Peyer's patch (tissue), 4 donors: Measurements from ENCODE around the gene RXRB. TPM values are rescaled to one million over a fixed set of nuclear protein-coding genes. Genes with fewer than 3 reads are reported as not detected.
"Not testable (repeated sequence)": the region's sequence is repeated elsewhere in the genome, so short reads cannot be mapped to it uniquely, and the experiment has no call there.

Source experiments
- DNase-seq, 3 donors: peaks; one replicate each; pipeline ENCODE4 v3.0.0-alpha.2; 2017 to 2019
- H3K27ac ChIP-seq, 4 donors: fragments of 200-600 bp; sonication (generic); one replicate each; pipeline ENCODE4 v1.5.1; 2016 to 2019
- H3K27me3 ChIP-seq, 2 donors: fragments of 200-600 bp; sonication (generic); one replicate each; pipeline ENCODE4 v1.5.1; 2019
- H3K36me3 ChIP-seq, 3 donors: fragments of 200-600 bp; sonication (generic); one replicate each; pipeline ENCODE4 v1.5.1; 2016 to 2019
- H3K4me1 ChIP-seq, 4 donors: fragments of 200-600 bp; sonication (generic); one replicate each; pipeline ENCODE4 v1.5.1; 2016 to 2019
- H3K4me3 ChIP-seq, 4 donors: fragments of 200-600 bp; sonication (generic); 1 replicate in 3 of 4; 2 replicates in 1 of 4; pipeline ENCODE4 v1.5.1; 2016 to 2019; ENCODE audit warnings: mild to moderate bottlenecking in 1 of 4
- H3K9me3 ChIP-seq, 4 donors: fragments of 200-600 bp; sonication (generic); one replicate each; pipeline ENCODE4 v1.5.1; 2016 to 2019; ENCODE audit warnings: mild to moderate bottlenecking in 1 of 4
- POLR2A ChIP-seq, 2 donors: fragments of 450-650 bp; IDR thresholded peaks; one replicate each; pipeline ENCODE4 v1.5.1; 2017; ENCODE audit warnings: antibody characterized with exemption in 2 of 2, mild to moderate bottlenecking in 2 of 2, moderate library complexity in 2 of 2
- total RNA-seq, 4 donors: library from RNA; depleted of rRNA; stranded (reverse); fragments of >200 nt; gene quantifications; one replicate each; pipeline ENCODE4 v1.1.0, GENCODE V29; 2016
- TF ChIP-seq, protein P1 (sequence below), 6 experiments: fragments of 450-650 bp in 4 of 6; fragments of 200-600 bp in 2 of 6; sonication (generic) in 1 of 6; IDR thresholded peaks; one replicate each; pipeline ENCODE4 v1.5.1; 2017 to 2019; ENCODE audit warnings: antibody characterized with exemption in 6 of 6, mild to moderate bottlenecking in 3 of 6, moderate library complexity in 1 of 6

Gene RXRB
- total RNA-seq, 4 donors from 2014 or later: 23.1 to 56.7 (median 36.6) TPM

DNA sequence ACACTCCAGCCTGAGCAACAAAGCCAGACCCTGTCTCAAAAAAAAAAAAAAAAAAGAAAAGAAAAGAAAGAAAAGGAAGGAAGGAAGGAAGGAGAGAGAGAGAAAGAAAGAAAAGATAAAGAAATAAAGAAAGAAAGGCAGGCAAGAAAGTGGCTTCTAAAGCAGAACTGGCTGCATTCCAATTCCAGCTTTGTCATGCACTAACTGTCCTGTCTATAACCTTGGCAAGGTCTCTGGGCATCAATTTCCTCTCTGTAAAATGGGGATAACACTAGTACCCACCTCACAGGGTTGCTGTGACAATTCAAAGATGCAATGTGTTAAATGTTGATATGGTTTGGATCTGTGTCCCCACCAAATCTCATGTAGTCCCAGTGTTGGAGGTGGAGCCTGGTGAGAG, 35.9 kb upstream of the RXRB start:
- Histone ChIP-seq H3K36me3 (no peaks in the 10 kb centered on the region), H3K27ac (no peak overlapping the region), H3K9me3 (no peaks in the 10 kb centered on the region), H3K27me3 (no peaks in the 10 kb centered on the region), H3K4me1 (no peaks in the 10 kb centered on the region), H3K4me3 (no peak overlapping the region)
- peak in 1 of 3 donors; percentile 5 for DNase-seq
- no peak for TF ChIP-seq POLR2A (IDR thresholded peaks at IDR 0.05)
- TF ChIP-seq, protein P1, sequence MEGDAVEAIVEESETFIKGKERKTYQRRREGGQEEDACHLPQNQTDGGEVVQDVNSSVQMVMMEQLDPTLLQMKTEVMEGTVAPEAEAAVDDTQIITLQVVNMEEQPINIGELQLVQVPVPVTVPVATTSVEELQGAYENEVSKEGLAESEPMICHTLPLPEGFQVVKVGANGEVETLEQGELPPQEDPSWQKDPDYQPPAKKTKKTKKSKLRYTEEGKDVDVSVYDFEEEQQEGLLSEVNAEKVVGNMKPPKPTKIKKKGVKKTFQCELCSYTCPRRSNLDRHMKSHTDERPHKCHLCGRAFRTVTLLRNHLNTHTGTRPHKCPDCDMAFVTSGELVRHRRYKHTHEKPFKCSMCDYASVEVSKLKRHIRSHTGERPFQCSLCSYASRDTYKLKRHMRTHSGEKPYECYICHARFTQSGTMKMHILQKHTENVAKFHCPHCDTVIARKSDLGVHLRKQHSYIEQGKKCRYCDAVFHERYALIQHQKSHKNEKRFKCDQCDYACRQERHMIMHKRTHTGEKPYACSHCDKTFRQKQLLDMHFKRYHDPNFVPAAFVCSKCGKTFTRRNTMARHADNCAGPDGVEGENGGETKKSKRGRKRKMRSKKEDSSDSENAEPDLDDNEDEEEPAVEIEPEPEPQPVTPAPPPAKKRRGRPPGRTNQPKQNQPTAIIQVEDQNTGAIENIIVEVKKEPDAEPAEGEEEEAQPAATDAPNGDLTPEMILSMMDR (IDR thresholded peaks at IDR 0.05): no peak

DNA sequence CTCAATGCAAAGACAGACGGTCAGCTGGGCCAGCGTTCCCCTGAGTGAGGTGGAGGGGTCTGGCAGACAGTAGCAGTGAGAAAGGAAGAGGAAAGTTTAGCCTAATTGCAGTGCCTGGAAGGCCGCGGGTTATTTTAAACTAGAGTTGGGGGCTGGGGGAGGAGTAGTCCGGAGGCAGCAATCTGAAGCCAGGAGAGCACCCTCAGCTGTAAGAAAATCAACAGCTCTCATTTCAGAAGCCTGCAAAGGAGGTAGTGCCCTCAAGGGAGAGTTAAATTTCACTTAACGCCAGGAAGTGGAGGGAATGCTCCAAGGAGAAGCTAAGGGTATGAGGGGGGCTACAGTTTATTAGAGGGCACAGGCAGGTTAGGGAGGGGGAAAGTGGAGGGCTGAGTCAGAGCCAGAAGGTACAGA, 34.8 kb upstream of the RXRB start:
- H3K36me3 ChIP-seq: no peaks in the 10 kb centered on the region
- TF ChIP-seq, protein P1 (IDR thresholded peaks at IDR 0.05): no peak
- no peak for TF ChIP-seq POLR2A (IDR thresholded peaks at IDR 0.05)
- H3K9me3 ChIP-seq: no peaks in the 10 kb centered on the region
- no peaks in the 10 kb centered on the region for H3K4me1 ChIP-seq
- no peaks in the 10 kb centered on the region for H3K27me3 ChIP-seq
- H3K4me3 ChIP-seq: no peak overlapping the region
- H3K27ac ChIP-seq: no peak overlapping the region
- DNase-seq: peak in 1 of 3 donors; percentile 24

DNA sequence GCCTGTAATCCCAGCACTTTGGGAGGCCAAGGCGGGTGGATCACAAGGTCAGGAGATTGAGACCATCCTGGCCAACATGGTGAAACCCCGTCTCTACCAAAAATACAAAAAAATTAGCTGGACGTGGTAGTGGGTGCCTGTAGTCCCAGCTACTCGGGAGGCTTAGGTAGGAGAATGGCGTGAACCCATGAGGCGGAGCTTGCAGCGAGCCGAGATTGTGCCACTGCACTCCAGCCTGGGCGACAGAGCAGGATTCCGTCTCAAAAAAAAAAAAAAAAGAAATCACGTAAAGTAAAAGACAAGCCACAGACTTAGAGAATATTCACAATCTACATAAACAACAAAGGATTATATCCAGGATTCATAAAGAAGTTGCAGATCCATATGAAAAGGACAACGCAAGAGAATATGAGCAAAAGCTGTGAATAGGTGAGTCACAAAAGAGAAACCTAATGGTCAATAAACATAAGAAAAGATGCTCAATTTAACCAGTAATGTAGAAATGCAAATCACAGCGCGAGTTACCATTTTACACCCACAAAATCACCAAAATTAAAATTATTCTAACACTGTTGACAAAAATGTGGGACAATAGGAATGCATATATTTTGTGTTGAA, 26.1 kb upstream of the RXRB start:
- not testable (repeated sequence) for H3K4me1 ChIP-seq, H3K27ac ChIP-seq, H3K36me3 ChIP-seq, H3K27me3 ChIP-seq, H3K4me3 ChIP-seq, DNase-seq, H3K9me3 ChIP-seq

DNA sequence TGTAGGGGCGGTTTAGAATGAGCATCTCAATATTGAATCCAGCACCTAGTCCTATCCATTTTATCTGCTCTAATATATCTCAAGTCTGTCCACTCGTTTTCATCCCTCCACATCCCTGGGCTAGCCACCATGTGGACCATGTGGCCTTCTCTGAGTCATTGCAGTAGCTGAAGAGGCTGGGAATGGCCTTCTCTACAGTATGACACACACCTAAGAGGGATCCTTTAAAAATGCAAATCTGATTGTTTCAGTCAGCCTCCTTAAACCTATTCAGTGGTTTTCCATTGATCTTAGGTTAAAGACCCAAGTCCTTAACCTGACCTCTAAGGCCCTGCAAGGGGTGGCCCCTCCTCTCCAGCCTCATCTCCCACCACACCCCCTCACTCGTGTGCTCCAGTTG, 17.2 kb upstream of the RXRB start:
- DNase-seq: no peak
- Histone ChIP-seq H3K4me1 (peaks cover 0 to 13% (median 7%) of the 10 kb centered on the region in 4 donors), H3K27me3 (no peaks in the 10 kb centered on the region), H3K9me3 (no peaks in the 10 kb centered on the region), H3K4me3 (no peak overlapping the region), H3K36me3 (no peaks in the 10 kb centered on the region), H3K27ac (no peak overlapping the region)
- TF ChIP-seq, protein P1 (IDR thresholded peaks at IDR 0.05): no peak
- no peak for TF ChIP-seq POLR2A (IDR thresholded peaks at IDR 0.05)

DNA sequence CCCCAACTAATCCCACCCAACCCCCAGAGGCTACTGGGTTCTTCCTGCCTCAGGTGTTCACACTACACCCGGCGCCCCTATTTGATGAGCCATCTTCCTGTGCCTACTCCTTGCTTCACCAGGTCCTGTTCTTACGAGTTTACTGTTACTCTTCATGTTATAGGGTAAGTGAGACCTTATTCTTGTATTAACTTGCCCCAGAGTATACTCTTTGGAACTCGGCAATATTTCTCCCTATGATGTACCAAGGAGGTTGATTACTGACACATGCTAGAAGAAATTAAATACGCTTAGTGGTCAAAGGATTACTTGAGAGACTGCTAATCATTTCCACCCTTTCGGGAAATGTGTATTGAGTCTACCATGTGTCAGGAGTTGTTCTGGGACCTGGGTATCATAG, 16.8 kb upstream of the RXRB start:
- peaks cover 0 to 16% (median 7%) of the 10 kb centered on the region in 4 donors for H3K4me1 ChIP-seq
- TF ChIP-seq POLR2A (IDR thresholded peaks at IDR 0.05): no peak
- TF ChIP-seq, protein P1 (IDR thresholded peaks at IDR 0.05): no peak
- H3K27me3 ChIP-seq: no peaks in the 10 kb centered on the region
- H3K4me3 ChIP-seq: no peak overlapping the region
- H3K9me3 ChIP-seq: no peaks in the 10 kb centered on the region
- no peak overlapping the region for H3K27ac ChIP-seq
- no peak for DNase-seq
- H3K36me3 ChIP-seq: no peaks in the 10 kb centered on the region

DNA sequence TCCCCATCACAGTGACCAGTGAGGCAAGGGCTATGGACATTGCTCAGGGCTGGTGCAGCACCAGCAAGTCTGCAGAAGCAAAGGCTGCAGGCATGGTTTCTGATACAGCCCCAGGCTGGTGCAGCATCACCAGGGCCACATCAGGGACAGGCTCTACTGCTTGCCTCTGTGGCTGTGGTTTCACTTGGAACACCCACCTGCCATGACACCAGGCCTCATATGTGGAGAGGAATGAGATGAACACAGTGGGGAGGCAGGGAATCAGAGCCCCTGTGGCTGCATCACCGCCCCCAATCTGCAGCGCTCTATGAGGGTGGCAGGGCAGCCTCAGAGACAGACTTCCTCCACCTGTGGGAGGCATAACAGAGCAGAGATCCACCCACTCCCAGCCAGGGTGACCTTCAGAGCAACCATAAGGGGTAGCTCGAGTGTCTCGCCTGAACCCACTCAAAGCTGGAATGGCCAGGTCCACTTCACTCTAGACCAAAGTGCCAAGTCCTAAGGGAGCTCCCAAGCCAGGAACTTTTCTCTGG, 15.7 kb upstream of the RXRB start:
- no peaks in the 10 kb centered on the region for H3K27me3 ChIP-seq
- no peak for TF ChIP-seq POLR2A (IDR thresholded peaks at IDR 0.05)
- no peak for DNase-seq
- peaks cover 0 to 8% (median 0%) of the 10 kb centered on the region in 3 donors for H3K36me3 ChIP-seq
- H3K27ac ChIP-seq: no peak overlapping the region
- H3K9me3 ChIP-seq: no peaks in the 10 kb centered on the region
- no peak overlapping the region for H3K4me3 ChIP-seq
- H3K4me1 ChIP-seq: peaks cover 0 to 16% (median 7%) of the 10 kb centered on the region in 4 donors
